Brain microvascular endothelial cell (primary cell): Measurements from ENCODE around the gene FAM227B.
"Not testable (repeated sequence)": the region's sequence is repeated elsewhere in the genome, so short reads cannot be mapped to it uniquely, and the experiment has no call there.

Source experiments
- DNase-seq: peaks from one replicate; pipeline ENCODE4 v3.0.0-alpha.2; 2020
- H3K27ac ChIP-seq: fragments of 250-450 bp; sonication (Bioruptor Pico); 2 replicates; pipeline ENCODE4 v1.5.1; 2020; ENCODE audit warnings: mild to moderate bottlenecking, moderate library complexity
- H3K27me3 ChIP-seq: fragments of 250-450 bp; sonication (Bioruptor Pico); replicated peaks from 2 replicates; pipeline ENCODE4 v1.5.1; 2020; ENCODE audit warnings: mild to moderate bottlenecking
- H3K36me3 ChIP-seq: fragments of 250-450 bp; sonication (Bioruptor Pico); replicated peaks from 2 replicates; pipeline ENCODE4 v1.5.1; 2020; ENCODE audit warnings: mild to moderate bottlenecking
- H3K4me3 ChIP-seq: 2 replicates; pipeline ENCODE4 v1.5.1; 2011; ENCODE audit warnings: low read depth, mild to moderate bottlenecking, control low read depth, low read length, moderate library complexity
- in situ Hi-C: cut with HindIII; loops from 2 replicates; pipeline ENCODE4 v1.10.0; 2017; ENCODE audit warnings: low sequenced_read_pairs, low pct_ligation_motif_present
- TF ChIP-seq, protein P1 (sequence below): IDR thresholded peaks from 2 replicates; pipeline ENCODE4 v1.5.1; 2011; ENCODE audit warnings: low read depth, mild to moderate bottlenecking, moderate library complexity, low read length, control low read depth, inconsistent platforms; ENCODE audit errors: missing control alignments

Gene FAM227B

DNA sequence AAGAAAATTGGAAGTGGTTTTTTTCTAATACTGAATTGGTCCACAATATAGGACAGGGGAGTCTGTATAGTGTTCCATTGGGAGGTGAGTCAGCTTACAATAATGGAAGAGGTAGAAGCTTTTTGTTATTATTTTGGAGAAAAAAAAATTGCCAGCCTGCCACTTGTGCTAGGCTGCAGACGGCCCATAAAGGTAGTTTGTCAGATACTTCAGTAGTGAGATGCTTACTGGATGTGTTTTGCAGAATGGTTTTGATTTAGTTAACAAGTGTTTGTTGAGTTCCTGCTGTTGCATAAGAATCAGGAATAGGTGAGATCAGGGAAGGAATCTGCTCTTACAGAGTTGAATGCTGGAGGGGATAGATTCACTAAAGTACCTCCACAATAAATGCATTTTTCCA, 1.3 kb upstream of the FAM227B start:
- Histone ChIP-seq H3K27ac (peak overlapping the region; percentile 90), H3K4me3 (peak overlapping the region; percentile 85), H3K27me3 (no peaks in the 10 kb centered on the region), H3K36me3 (peaks cover 3% of the 10 kb centered on the region)
- in situ Hi-C loops: no loop called here
- TF ChIP-seq, protein P1, sequence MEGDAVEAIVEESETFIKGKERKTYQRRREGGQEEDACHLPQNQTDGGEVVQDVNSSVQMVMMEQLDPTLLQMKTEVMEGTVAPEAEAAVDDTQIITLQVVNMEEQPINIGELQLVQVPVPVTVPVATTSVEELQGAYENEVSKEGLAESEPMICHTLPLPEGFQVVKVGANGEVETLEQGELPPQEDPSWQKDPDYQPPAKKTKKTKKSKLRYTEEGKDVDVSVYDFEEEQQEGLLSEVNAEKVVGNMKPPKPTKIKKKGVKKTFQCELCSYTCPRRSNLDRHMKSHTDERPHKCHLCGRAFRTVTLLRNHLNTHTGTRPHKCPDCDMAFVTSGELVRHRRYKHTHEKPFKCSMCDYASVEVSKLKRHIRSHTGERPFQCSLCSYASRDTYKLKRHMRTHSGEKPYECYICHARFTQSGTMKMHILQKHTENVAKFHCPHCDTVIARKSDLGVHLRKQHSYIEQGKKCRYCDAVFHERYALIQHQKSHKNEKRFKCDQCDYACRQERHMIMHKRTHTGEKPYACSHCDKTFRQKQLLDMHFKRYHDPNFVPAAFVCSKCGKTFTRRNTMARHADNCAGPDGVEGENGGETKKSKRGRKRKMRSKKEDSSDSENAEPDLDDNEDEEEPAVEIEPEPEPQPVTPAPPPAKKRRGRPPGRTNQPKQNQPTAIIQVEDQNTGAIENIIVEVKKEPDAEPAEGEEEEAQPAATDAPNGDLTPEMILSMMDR: no peak
- no peak for DNase-seq

DNA sequence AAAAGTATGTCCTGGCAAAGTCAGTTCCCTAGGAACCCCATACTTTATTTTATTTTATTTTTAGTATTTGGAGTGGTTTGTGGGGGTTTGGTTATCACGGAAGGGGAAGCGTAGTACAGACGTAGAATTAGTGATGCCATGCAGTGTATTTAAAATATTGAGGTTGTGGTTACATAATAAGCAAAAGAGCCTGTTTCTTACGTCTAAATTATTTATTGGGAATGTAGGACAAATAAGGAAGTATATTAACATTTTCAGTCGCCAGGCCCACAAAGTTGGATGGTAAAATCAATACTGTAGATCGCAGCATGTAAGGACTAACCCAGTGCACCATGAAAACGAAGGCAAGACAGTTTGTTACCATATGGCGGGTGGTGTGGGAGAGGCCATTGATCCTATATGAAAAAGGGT, 788 bp upstream of the FAM227B start:
- peaks cover 3% of the 10 kb centered on the region for H3K36me3 ChIP-seq
- no peaks in the 10 kb centered on the region for H3K27me3 ChIP-seq
- DNase-seq: no peak
- in situ Hi-C loops: no loop called here
- peak overlapping the region; percentile 90 for H3K27ac ChIP-seq
- TF ChIP-seq, protein P1: no peak
- H3K4me3 ChIP-seq: peak overlapping the region; percentile 85

DNA sequence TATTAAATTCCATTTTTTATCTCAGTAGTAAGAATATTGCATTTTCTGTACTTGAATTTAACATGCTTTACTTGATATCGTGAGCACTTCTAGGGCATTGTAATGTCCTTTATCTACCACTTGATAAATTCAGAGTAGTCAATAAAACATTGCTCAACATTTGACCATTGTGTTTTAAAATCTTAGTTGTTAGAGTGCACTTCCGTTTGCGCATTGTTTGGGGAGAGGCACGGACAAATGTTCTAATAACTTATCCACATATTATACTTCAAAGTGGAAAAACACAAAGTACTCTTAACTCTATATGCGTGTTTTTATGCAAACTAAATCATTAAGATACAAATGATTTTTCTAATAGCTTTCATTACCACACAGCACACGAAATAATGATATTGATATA, 419 bp downstream of the FAM227B start:
- TF ChIP-seq, protein P1: no peak
- no peaks in the 10 kb centered on the region for H3K36me3 ChIP-seq
- DNase-seq: no peak
- H3K27ac ChIP-seq: peak overlapping the region; percentile 90
- H3K4me3 ChIP-seq: peak overlapping the region; percentile 85
- in situ Hi-C loops: no loop called here
- no peaks in the 10 kb centered on the region for H3K27me3 ChIP-seq

DNA sequence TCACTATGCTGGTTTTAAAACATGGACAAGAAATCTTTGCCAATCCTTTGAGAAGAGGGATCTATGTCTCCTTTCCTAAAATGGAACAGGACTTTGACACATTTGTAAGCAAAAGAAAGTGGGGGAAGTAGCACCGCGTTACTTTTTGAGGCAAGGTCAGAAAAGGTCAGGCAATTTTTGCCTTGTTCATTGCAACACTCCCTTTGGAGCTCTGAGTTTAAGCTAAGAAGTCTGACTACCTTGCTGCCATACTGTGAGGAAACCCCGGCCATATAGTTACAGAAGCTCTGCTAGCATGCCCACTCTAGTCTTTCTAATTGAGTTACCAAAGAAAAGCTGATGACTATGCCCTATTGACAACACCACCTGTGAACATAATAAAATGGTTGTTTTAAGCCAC, 1.4 kb downstream of the FAM227B start:
- Histone ChIP-seq H3K4me3 (no peak overlapping the region), H3K36me3 (no peaks in the 10 kb centered on the region), H3K27me3 (no peaks in the 10 kb centered on the region), H3K27ac (no peak overlapping the region)
- TF ChIP-seq, protein P1: no peak
- DNase-seq: no peak
- in situ Hi-C loops: no loop called here

DNA sequence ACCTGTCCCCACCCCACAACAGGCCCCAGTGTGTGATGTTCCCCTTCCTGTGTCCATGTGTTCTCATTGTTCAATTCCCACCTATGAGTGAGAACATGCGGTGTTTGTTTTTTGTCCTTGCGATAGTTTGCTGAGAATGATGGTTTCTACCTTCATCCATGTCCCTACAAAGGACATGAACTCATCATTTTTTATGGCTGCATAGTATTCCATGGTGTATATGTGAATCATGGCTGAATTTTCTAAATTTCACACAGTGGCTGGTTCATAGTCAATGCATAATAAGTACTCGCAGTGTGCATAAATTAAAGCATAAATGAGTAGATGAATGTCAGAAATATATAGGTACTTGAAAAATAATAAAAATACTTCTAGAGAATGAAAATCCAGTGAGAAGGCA, 8.4 kb downstream of the FAM227B start:
- H3K27me3 ChIP-seq, H3K27ac ChIP-seq, H3K36me3 ChIP-seq, in situ Hi-C loops, H3K4me3 ChIP-seq, DNase-seq: not testable (repeated sequence)

DNA sequence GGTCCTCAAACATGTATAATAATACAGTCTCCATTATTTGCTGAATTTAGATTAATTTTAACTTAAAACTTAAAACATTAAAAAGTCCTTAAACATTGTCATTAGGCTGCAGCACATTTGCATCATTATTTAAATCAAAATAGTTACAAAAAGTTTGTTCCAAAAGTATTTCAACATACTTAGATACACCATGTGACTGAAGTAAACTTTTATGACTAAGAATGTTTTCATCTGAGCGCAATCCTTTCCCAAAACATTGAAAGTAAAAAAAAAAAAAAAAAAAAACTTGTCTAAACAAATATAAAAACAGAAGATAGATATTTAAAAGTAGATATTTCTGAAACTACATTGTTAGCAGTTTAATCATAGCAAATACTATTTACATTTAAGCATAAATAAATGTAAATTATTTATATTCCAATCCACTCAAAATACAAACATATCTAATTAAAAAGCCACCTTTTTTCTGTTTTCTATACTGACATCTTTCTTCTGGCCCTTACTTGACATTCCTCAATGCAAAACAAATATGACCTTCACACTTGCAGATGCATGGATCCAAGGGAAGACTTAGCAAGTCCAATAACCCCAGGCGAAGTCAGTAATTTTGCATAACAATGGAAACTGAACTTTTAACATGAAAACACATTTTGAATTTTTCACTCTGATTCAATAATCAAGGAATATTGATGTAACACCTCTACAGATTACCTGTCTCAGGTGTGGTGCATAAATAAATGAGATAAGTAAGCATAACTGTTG, 10.3 kb downstream of the FAM227B start:
- Histone ChIP-seq H3K36me3 (no peaks in the 10 kb centered on the region), H3K27me3 (no peaks in the 10 kb centered on the region), H3K27ac (no peak overlapping the region), H3K4me3 (no peak overlapping the region)
- TF ChIP-seq, protein P1: no peak
- no peak for DNase-seq
- in situ Hi-C loops: no loop called here
